Measurements from ENCODE around the gene AVEN. TPM values are rescaled to one million over a fixed set of nuclear protein-coding genes. Genes with fewer than 3 reads are reported as not detected.

The AVEN gene
- polyA plus RNA-seq, 1 of the 3 experiments (the other 2 are of a cell fraction), result 7.5 TPM

DNA sequence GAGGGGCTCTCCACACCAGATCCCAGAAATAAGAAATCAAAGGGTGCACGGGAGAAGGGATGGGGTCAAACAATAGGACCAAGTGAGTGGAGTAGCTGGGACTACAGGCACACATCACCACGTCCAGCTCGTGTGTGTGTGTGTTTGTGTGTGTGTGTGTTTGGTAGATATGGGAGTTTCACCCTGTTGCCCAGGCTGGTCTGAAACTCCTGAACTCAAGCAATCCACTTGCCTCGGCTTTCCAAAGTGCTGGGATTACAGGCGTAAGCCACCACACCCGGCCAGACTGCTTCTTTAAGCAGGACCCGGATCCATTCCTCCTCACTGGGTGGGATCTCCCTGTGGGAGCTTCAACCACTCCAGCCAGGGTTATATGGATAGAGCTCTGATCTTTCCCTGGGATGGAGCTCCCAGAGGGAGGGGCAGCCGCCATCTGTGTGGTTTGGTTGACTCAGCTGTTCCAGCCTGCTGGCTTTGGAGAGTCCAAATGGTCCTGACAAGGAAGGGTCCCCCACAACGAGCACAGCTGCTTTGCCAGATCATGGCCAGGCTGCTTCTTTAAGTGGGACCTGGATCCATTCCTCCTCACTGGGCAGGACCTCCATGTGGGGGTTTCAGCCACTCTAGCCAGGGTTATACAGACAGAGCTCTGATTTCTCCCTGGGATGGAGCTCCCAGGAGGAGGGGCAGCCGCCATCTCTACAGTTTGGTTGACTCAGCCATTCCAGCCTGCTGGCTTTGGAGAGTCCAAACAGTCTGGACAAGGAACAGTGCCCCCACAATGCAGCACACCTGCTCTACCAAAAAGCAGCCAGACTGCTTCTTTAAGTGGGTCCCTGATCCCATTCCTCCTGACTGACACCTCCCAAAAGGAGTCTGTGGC is 9.1 kb upstream of the AVEN start (continued):
- TF ChIP-seq MXI1 (IDR thresholded peaks at IDR 0.05; ENCODE audit: low read depth, low read length) (no peak), RCOR1 (IDR thresholded peaks at IDR 0.05; ENCODE audit: low read length) (no peak), RFX5 (IDR thresholded peaks at IDR 0.05; ENCODE audit: low read length) (no peak)

DNA sequence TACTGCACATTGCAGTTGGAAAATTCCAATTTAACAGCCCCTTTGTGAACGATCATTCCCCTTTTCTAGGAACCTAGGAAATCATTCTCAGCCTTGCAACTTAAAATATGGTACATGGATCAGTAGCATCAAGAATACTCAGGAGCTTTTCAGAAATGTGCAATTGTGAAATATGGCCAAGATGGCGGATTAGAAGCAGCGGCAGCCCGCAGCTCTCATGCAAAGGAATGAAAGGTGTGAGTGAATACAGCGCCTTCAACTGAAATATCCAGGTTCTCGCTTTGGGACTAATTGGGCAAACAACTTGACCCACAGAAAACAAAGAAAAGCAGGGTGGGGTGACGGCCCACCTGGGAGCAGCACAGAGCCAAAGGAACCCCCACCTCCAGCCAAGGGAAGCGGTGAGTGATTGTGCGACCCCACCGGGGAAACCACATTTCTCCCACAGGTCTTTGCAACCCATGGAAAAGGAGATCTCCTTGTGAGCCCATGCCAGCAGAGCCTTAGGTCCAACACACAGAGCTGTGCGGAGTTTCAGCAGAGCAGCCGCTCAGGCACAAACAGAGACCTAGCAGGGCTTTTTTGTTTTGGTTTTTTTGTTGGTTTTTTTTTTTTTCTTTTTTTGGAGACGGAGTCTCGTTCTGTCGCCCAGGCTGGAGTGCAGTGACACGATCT is 7.6 kb upstream of the AVEN start:
- H3F3A ChIP-seq (replicated peaks; ENCODE audit: insufficient read depth), result no peaks in the 10 kb centered on the region
- ChIA-PET POLR2A (no interaction called here), CTCF (interaction anchor here (1.1 kb wide), 1 partner anchor 309 kb away, joined by 3 read pairs; no protein-coding TSS in a partner anchor)
- no peaks in the 10 kb centered on the region for H3K27me3 ChIP-seq (ENCODE audit: insufficient read depth)
- H4K20me1 ChIP-seq (ENCODE audit: insufficient read depth), result no peaks in the 10 kb centered on the region
- peaks cover 10% of the 10 kb centered on the region for H3K9me3 ChIP-seq
- WGBS (ENCODE audit: low lambda C conversion rate), result 91% methylated on average over 16 of the region's 16 CpGs
- H3K4me3 ChIP-seq (ENCODE audit: low read depth in 2 of 2, low read length in 1 of 2), result no peak overlapping the region
- no peaks in the 10 kb centered on the region for H3K79me2 ChIP-seq (ENCODE audit: insufficient read depth)
- no peaks in the 10 kb centered on the region for H3K36me3 ChIP-seq (replicated peaks in 1 of 2; ENCODE audit: control insufficient read depth in 1 of 2, insufficient read depth in 2 of 2, low read length in 1 of 2)
- H3K27ac ChIP-seq (ENCODE audit: low read depth in 2 of 2, low read length in 1 of 2), result no peak overlapping the region
- H3K4me1 ChIP-seq (ENCODE audit: control insufficient read depth in 1 of 2, insufficient read depth in 2 of 2, low read depth in 1 of 2, low read length in 1 of 2), result no peaks in the 10 kb centered on the region
- H3K9ac ChIP-seq, result no peak overlapping the region
- H3K4me2 ChIP-seq, result no peak overlapping the region
- H2AFZ ChIP-seq (ENCODE audit: low read depth), result no peak overlapping the region
- H3K9me2 ChIP-seq, result no peaks in the 10 kb centered on the region
- TF ChIP-seq, protein P1, sequence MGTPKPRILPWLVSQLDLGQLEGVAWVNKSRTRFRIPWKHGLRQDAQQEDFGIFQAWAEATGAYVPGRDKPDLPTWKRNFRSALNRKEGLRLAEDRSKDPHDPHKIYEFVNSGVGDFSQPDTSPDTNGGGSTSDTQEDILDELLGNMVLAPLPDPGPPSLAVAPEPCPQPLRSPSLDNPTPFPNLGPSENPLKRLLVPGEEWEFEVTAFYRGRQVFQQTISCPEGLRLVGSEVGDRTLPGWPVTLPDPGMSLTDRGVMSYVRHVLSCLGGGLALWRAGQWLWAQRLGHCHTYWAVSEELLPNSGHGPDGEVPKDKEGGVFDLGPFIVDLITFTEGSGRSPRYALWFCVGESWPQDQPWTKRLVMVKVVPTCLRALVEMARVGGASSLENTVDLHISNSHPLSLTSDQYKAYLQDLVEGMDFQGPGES (IDR thresholded peaks at IDR 0.05; ENCODE audit: low read depth, low read length), result no peak
- no peak for TF ChIP-seq ELF1 (IDR thresholded peaks at IDR 0.05)
- TF ChIP-seq, protein P2, sequence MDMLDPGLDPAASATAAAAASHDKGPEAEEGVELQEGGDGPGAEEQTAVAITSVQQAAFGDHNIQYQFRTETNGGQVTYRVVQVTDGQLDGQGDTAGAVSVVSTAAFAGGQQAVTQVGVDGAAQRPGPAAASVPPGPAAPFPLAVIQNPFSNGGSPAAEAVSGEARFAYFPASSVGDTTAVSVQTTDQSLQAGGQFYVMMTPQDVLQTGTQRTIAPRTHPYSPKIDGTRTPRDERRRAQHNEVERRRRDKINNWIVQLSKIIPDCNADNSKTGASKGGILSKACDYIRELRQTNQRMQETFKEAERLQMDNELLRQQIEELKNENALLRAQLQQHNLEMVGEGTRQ (IDR thresholded peaks at IDR 0.05; ENCODE audit: borderline replicate concordance, low read depth, low read length), result no peak
- no peak for DNase-seq

DNA sequence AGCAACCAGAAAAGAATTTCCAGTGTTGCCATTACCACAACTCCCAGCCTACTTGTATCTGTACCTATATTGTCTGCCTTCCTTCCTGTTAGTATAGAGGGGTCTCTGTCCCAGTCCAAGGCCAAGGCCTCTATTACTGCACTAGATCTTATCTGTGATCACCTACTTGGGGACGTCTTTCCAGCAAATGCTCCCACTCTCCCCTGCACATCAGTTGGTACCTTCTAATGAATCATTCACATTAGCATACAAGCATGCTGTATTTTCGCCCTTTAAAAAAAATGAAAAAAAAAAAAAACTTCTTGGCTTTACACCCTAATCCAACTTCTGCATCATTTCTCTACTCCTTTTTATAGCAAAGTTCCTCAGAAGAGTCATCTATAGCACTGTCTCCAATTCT is 4.8 kb upstream of the AVEN start:
- Histone ChIP-seq H3K9me3 (no peaks in the 10 kb centered on the region), H3K4me1 (ENCODE audit: control insufficient read depth in 1 of 2, insufficient read depth in 2 of 2, low read depth in 1 of 2, low read length in 1 of 2) (peaks cover 0 to 4% of the 10 kb centered on the region in 2 experiments; a peak in 2 of 4 replicates), H3K27ac (ENCODE audit: low read depth in 2 of 2, low read length in 1 of 2) (no peak overlapping the region), H3K27me3 (ENCODE audit: insufficient read depth) (no peaks in the 10 kb centered on the region), H3F3A (replicated peaks; ENCODE audit: insufficient read depth) (no peaks in the 10 kb centered on the region), H4K20me1 (ENCODE audit: insufficient read depth) (no peaks in the 10 kb centered on the region), H3K79me2 (ENCODE audit: insufficient read depth) (no peaks in the 10 kb centered on the region), H3K4me3 (ENCODE audit: low read depth in 2 of 2, low read length in 1 of 2) (no peak overlapping the region), H3K9ac (no peak overlapping the region), H3K4me2 (no peak overlapping the region), H3K36me3 (replicated peaks in 1 of 2; ENCODE audit: control insufficient read depth in 1 of 2, insufficient read depth in 2 of 2, low read length in 1 of 2) (no peaks in the 10 kb centered on the region), H2AFZ (ENCODE audit: low read depth) (no peak overlapping the region), H3K9me2 (no peaks in the 10 kb centered on the region)
- ChIA-PET CTCF (interaction anchor here (0.9 to 1.1 kb wide), 2 partner anchors 17 to 306 kb away, joined by 3 to 4 read pairs; no protein-coding TSS in a partner anchor), POLR2A (no interaction called here)
- WGBS (ENCODE audit: low lambda C conversion rate), result 86% methylated on average over 2 of the region's 2 CpGs
- DNase-seq, result no peak
- TF ChIP-seq, protein P3, sequence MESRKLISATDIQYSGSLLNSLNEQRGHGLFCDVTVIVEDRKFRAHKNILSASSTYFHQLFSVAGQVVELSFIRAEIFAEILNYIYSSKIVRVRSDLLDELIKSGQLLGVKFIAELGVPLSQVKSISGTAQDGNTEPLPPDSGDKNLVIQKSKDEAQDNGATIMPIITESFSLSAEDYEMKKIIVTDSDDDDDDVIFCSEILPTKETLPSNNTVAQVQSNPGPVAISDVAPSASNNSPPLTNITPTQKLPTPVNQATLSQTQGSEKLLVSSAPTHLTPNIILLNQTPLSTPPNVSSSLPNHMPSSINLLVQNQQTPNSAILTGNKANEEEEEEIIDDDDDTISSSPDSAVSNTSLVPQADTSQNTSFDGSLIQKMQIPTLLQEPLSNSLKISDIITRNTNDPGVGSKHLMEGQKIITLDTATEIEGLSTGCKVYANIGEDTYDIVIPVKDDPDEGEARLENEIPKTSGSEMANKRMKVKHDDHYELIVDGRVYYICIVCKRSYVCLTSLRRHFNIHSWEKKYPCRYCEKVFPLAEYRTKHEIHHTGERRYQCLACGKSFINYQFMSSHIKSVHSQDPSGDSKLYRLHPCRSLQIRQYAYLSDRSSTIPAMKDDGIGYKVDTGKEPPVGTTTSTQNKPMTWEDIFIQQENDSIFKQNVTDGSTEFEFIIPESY (IDR thresholded peaks at IDR 0.05; ENCODE audit: borderline replicate concordance, low read depth), result no peak
- no peak for TF ChIP-seq MXI1 (IDR thresholded peaks at IDR 0.05; ENCODE audit: low read depth, low read length)
- no peak for TF ChIP-seq RAD21 (IDR thresholded peaks at IDR 0.05; ENCODE audit: low read length)
- TF ChIP-seq FOXM1 (IDR thresholded peaks at IDR 0.05; ENCODE audit: low read depth), result no peak
- TF ChIP-seq EP300 (IDR thresholded peaks at IDR 0.05; ENCODE audit: borderline replicate concordance in 1 of 2, low read depth in 1 of 2, low read length in 1 of 2), result no peak
- TF ChIP-seq YY1 (IDR thresholded peaks at IDR 0.05; ENCODE audit: low read depth), result no peak
- TF ChIP-seq EZH2phosphoT487 (IDR thresholded peaks at IDR 0.05; ENCODE audit: borderline replicate concordance, low read depth), result no peak
- TF ChIP-seq FOSL2 (IDR thresholded peaks at IDR 0.05; ENCODE audit: borderline replicate concordance, low read depth), result no peak
- TF ChIP-seq CHD2 (IDR thresholded peaks at IDR 0.05; ENCODE audit: low read length, partially characterized antibody), result no peak
- no peak for TF ChIP-seq NFIC (IDR thresholded peaks at IDR 0.05; ENCODE audit: borderline replicate concordance)
- TF ChIP-seq MEF2A (IDR thresholded peaks at IDR 0.05; ENCODE audit: borderline replicate concordance, low read depth), result no peak
- no peak for TF ChIP-seq TAF1 (IDR thresholded peaks at IDR 0.05; ENCODE audit: borderline replicate concordance, low read depth, low read length)
- no peak for TF ChIP-seq JUND (IDR thresholded peaks at IDR 0.05)
- TF ChIP-seq TCF12 (IDR thresholded peaks at IDR 0.05), result no peak
- TF ChIP-seq POLR2AphosphoS5 (IDR thresholded peaks at IDR 0.05; ENCODE audit: low read depth, low read length), result no peak
